Germinal center (tissue), 1 donor: ENCODE results near the gene GPR161.
"Not testable (repeated sequence)": the region's sequence is repeated elsewhere in the genome, so short reads cannot be mapped to it uniquely, and the experiment has no call there.

Experiments used
- DNase-seq: peaks from one replicate; pipeline ENCODE4 v3.0.0; 2012; ENCODE audit warnings: mixed read lengths, low spot score

Gene GPR161

GRCh38 chr1:168136709-168137514 lies at the start of gene GPR161:
Gene GPR161, minus strand, starts transcription at chr1:168136930. Its CDS starts 32,080 bp downstream, at chr1:168104850.
- peak; percentile 33 for DNase-seq

- DNase-seq = not testable (repeated sequence)
These were observed 44.5 kb upstream of the GPR161 start for GRCh38 chr1:168181063-168181720.

GRCh38 chr1:168180148-168180524 lies 43.4 kb upstream of the GPR161 start:
- no peak for DNase-seq

GRCh38 chr1:168179438-168180147 lies 42.9 kb upstream of the GPR161 start:
- DNase-seq = peak; percentile 9

- peak; percentile 92 for DNase-seq
These were observed 42.1 kb upstream of the GPR161 start, which contains the start of gene TIPRL for GRCh38 chr1:168178638-168179437. Gene TIPRL, plus strand, starts transcription at chr1:168178962. Its CDS starts 116 bp downstream, at chr1:168179078.

- DNase-seq = no peak
These were observed 41.5 kb upstream of the GPR161 start for GRCh38 chr1:168178227-168178637.

GRCh38 chr1:168172250-168172915 lies 35.7 kb upstream of the GPR161 start:
- no peak for DNase-seq

- no peak for DNase-seq
These were observed 34.1 kb upstream of the GPR161 start for GRCh38 chr1:168170564-168171508.

- no peak for DNase-seq
These were observed 31.1 kb upstream of the GPR161 start for GRCh38 chr1:168167806-168168205.

- no peak for DNase-seq
These were observed 28.0 kb upstream of the GPR161 start for GRCh38 chr1:168164771-168165170.

- DNase-seq = no peak
These were observed 26.9 kb upstream of the GPR161 start for GRCh38 chr1:168163670-168164069.

- DNase-seq = no peak
These were observed 24.7 kb upstream of the GPR161 start for GRCh38 chr1:168161459-168161858.

GRCh38 chr1:168159979-168160378 lies 23.2 kb upstream of the GPR161 start:
- no peak for DNase-seq

- DNase-seq = no peak
These were observed 22.5 kb upstream of the GPR161 start for GRCh38 chr1:168159251-168159650.

GRCh38 chr1:168157638-168158037 lies 20.9 kb upstream of the GPR161 start:
- no peak for DNase-seq

- DNase-seq = no peak
These were observed 19.2 kb upstream of the GPR161 start for GRCh38 chr1:168155910-168156309.

GRCh38 chr1:168154707-168155106 lies 18.0 kb upstream of the GPR161 start:
- DNase-seq = not testable (repeated sequence)

- DNase-seq = no peak
These were observed 15.2 kb upstream of the GPR161 start for GRCh38 chr1:168151935-168152334.

GRCh38 chr1:168150283-168150682 lies 13.6 kb upstream of the GPR161 start:
- no peak for DNase-seq

GRCh38 chr1:168148916-168149315 lies 12.2 kb upstream of the GPR161 start:
- peak; percentile 30 for DNase-seq
